Ammon's horn (tissue), 1 donor: ENCODE measurements around the gene PIF1.

Source experiments
- DNase-seq: peaks from one replicate; pipeline ENCODE4 v3.0.0-alpha.2; 2016; ENCODE audit warnings: low spot score

PIF1 gene

GRCh38 chr15:64775551-64776401 is 49.7 kb downstream of the PIF1 start, which contains the start of gene RBPMS2:
Gene RBPMS2 (minus strand): TSS chr15:64775589. CDS start chr15:64775319, 270 bp downstream.
- no peak for DNase-seq

- no peak for DNase-seq
Observed at GRCh38 chr15:64774629-64775493, 50.6 kb downstream of the PIF1 start.

GRCh38 chr15:64774037-64774628 is 51.3 kb downstream of the PIF1 start:
- DNase-seq = no peak

- DNase-seq = no peak
Observed at GRCh38 chr15:64773606-64774005, 51.8 kb downstream of the PIF1 start.

- DNase-seq = no peak
Observed at GRCh38 chr15:64772964-64773363, 52.5 kb downstream of the PIF1 start.

GRCh38 chr15:64772488-64772887 is 53.0 kb downstream of the PIF1 start:
- no peak for DNase-seq

GRCh38 chr15:64770626-64771025 is 54.8 kb downstream of the PIF1 start:
- no peak for DNase-seq

- DNase-seq = no peak
Observed at GRCh38 chr15:64767203-64767602, 58.2 kb downstream of the PIF1 start.

GRCh38 chr15:64766058-64766457 is 59.4 kb downstream of the PIF1 start:
- no peak for DNase-seq
